ENCODE data around the gene NLRP14.

The NLRP14 gene

GRCh38 chr11:7020183-7020917, at the start of gene NLRP14, which contains the start of gene ZNF214:
Gene NLRP14 (plus strand): TSS chr11:7020479. CDS start chr11:7038587, 18,108 bp downstream.
Gene ZNF214 (minus strand): TSS chr11:7020346. CDS start chr11:7002835, 17,511 bp downstream.
- peak; percentile 63 for DNase-seq

GRCh38 chr11:6979365-6979764, 40.9 kb upstream of the NLRP14 start:
- DNase-seq = no peak

- no peak for DNase-seq
These were observed 33.8 kb upstream of the NLRP14 start for GRCh38 chr11:6986487-6986886.

GRCh38 chr11:6988506-6988905, 31.8 kb upstream of the NLRP14 start:
- DNase-seq = no peak

GRCh38 chr11:6991227-6991626, 29.1 kb upstream of the NLRP14 start:
- DNase-seq = no peak

GRCh38 chr11:6992026-6992425, 28.3 kb upstream of the NLRP14 start:
- DNase-seq = no peak

- DNase-seq = no peak
These were observed 27.5 kb upstream of the NLRP14 start for GRCh38 chr11:6992457-6993417.

GRCh38 chr11:6995703-6996102, 24.6 kb upstream of the NLRP14 start:
- no peak for DNase-seq

- no peak for DNase-seq
These were observed 15.8 kb upstream of the NLRP14 start for GRCh38 chr11:7004482-7004881.

GRCh38 chr11:7014118-7014517, 6.2 kb upstream of the NLRP14 start:
- DNase-seq = no peak

GRCh38 chr11:7016011-7016410, 4.3 kb upstream of the NLRP14 start:
- no peak for DNase-seq

- no peak for DNase-seq
These were observed 638 bp upstream of the NLRP14 start for GRCh38 chr11:7019500-7020182.

GRCh38 chr11:7021318-7021717, 1.0 kb downstream of the NLRP14 start:
- no peak for DNase-seq

- DNase-seq = no peak
These were observed 7.9 kb downstream of the NLRP14 start for GRCh38 chr11:7028141-7028540.

GRCh38 chr11:7030836-7031235, 10.6 kb downstream of the NLRP14 start:
- DNase-seq = no peak

GRCh38 chr11:7031471-7031871, 11.2 kb downstream of the NLRP14 start:
- DNase-seq = no peak

- DNase-seq = no peak
These were observed 12.4 kb downstream of the NLRP14 start for GRCh38 chr11:7032692-7033091.

GRCh38 chr11:7034019-7034418, 13.7 kb downstream of the NLRP14 start:
- no peak for DNase-seq

GRCh38 chr11:7046474-7047175, 26.3 kb downstream of the NLRP14 start:
- DNase-seq = no peak

- DNase-seq = no peak
These were observed 29.9 kb downstream of the NLRP14 start for GRCh38 chr11:7050191-7050590.

GRCh38 chr11:7056828-7057513, 36.7 kb downstream of the NLRP14 start:
- no peak for DNase-seq

- no peak for DNase-seq
These were observed 37.4 kb downstream of the NLRP14 start for GRCh38 chr11:7057641-7058040.
